HFF-Myc (cell line): ENCODE results near the gene DSE.
A peak's percentile ranks its signal among the peaks of the same experiment; 100 is the strongest.
"Not testable (repeated sequence)": the region's sequence is repeated elsewhere in the genome, so short reads cannot be mapped to it uniquely, and the experiment has no call there.

Source experiments
- DNase-seq: peaks from one replicate; pipeline ENCODE4 v3.0.0-alpha.2; 2011; ENCODE audit warnings: low read depth; ENCODE audit errors: extremely low read depth
- H3K4me3 ChIP-seq: replicated peaks from 2 replicates; pipeline ENCODE4 v1.5.1; 2011; ENCODE audit warnings: low read depth, mild to moderate bottlenecking, control low read depth, low read length
- TF ChIP-seq, protein P1 (sequence below): IDR thresholded peaks from 2 replicates; pipeline ENCODE4 v1.5.1; 2012; ENCODE audit warnings: mild to moderate bottlenecking, low read depth, low read length, control low read depth; ENCODE audit errors: missing control alignments

DSE gene

GRCh38 chr6:116370760-116371119, at the start of gene DSE:
TSS of gene DSE (plus strand) at chr6:116370947. CDS start at chr6:116399251, 28,304 bp downstream.
- TF ChIP-seq, protein P1, sequence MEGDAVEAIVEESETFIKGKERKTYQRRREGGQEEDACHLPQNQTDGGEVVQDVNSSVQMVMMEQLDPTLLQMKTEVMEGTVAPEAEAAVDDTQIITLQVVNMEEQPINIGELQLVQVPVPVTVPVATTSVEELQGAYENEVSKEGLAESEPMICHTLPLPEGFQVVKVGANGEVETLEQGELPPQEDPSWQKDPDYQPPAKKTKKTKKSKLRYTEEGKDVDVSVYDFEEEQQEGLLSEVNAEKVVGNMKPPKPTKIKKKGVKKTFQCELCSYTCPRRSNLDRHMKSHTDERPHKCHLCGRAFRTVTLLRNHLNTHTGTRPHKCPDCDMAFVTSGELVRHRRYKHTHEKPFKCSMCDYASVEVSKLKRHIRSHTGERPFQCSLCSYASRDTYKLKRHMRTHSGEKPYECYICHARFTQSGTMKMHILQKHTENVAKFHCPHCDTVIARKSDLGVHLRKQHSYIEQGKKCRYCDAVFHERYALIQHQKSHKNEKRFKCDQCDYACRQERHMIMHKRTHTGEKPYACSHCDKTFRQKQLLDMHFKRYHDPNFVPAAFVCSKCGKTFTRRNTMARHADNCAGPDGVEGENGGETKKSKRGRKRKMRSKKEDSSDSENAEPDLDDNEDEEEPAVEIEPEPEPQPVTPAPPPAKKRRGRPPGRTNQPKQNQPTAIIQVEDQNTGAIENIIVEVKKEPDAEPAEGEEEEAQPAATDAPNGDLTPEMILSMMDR: no peak
- DNase-seq: no peak
- peak within 1 kb of the TSS; percentile 80 for H3K4me3 ChIP-seq

GRCh38 chr6:116321933-116322332, 48.8 kb upstream of the DSE start:
- DNase-seq, H3K4me3 ChIP-seq: not testable (repeated sequence)

GRCh38 chr6:116323863-116324262, 46.9 kb upstream of the DSE start:
- no peak overlapping the region for H3K4me3 ChIP-seq
- TF ChIP-seq, protein P1: no peak
- no peak for DNase-seq

DNA sequence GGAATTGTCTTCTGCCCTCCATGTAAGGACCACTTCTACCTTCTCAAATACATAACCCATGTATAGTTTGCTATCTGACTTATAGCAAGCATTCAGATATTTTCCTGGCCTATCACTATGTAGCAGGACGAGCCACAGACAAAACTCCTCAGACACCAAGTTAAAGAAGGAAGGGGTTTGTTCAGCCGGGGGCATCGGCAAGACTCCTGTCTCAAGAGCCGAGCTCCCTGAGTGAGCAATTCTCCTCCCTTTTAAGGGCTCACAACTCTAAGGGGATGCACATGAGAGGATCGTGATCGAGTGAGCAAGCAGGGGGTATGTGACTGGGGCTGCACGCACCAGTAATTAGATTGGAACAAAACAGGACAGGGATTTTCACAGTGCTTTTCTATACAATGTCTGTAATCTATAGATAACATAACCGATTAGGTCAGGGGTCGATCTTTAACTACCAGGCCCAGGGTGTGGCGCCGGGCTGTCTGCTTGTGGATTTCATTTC, 45.1 kb upstream of the DSE start:
- not testable (repeated sequence) for H3K4me3 ChIP-seq, DNase-seq

GRCh38 chr6:116326181-116326671, 44.5 kb upstream of the DSE start:
- TF ChIP-seq, protein P1: no peak
- DNase-seq: no peak
- no peak overlapping the region for H3K4me3 ChIP-seq

GRCh38 chr6:116326996-116327395, 43.8 kb upstream of the DSE start:
- no peak overlapping the region for H3K4me3 ChIP-seq
- no peak for DNase-seq
- TF ChIP-seq, protein P1: no peak

DNA sequence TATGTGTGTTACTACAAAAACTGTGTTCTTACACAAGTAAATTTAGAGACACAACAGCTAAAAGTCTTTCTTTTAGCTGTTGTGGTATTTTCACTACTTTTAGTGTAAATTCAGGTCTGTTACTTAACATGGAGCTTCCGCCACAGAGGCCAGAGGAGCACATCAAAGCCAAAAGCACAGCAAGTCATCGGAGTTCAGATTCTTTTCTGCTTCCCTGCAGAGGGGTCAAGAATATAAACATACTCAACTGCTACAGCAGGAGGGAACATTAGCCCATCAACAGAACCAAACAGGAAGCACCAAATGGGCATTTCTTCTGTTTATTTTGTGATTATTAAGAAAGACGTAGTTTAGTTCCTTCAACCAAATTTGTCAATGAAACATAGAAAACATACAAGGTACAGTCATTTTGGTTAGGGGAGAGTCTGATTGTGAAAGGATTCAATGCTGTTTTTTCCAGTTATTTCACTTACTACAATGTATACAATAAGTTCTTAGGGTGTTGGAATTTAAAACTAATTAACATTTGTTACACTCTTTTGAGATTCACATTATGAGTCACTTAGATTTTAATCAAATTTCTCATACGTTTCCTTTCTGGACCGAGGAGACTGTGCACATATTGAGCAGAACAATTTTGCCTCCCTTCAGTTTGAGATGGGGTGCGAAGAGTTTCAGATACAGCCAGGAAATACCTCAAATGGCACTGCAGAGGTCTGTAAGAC, 42.8 kb upstream of the DSE start:
- H3K4me3 ChIP-seq: no peak overlapping the region
- TF ChIP-seq, protein P1: no peak
- no peak for DNase-seq

- TF ChIP-seq, protein P1: no peak
- H3K4me3 ChIP-seq: no peak overlapping the region
- no peak for DNase-seq
Measured at GRCh38 chr6:116328528-116328903, 42.2 kb upstream of the DSE start.
